Stimulated activated CD4-positive, alpha-beta T cell treated with anti-CD3 and anti-CD28 coated beads, Interleukin-1b, Interleukin-23, amount 100 ng/mL, for 48 hours (primary cell): Measurements from ENCODE around the gene PRAC1.

ENCODE experiments used
- DNase-seq: peaks from one replicate; pipeline ENCODE4 v3.0.0-alpha.2; 2020

PRAC1 gene

GRCh38 chr17:48722201-48722907 is at the start of gene PRAC1:
TSS of gene PRAC1 (minus strand) at chr17:48722518. CDS start at chr17:48722392, 126 bp downstream.
- DNase-seq: no peak

GRCh38 chr17:48770954-48771353 is 48.6 kb upstream of the PRAC1 start:
- no peak for DNase-seq

GRCh38 chr17:48769009-48769675 is 46.8 kb upstream of the PRAC1 start:
- no peak for DNase-seq

- no peak for DNase-seq
Observed at GRCh38 chr17:48767263-48767774, 45.0 kb upstream of the PRAC1 start.

GRCh38 chr17:48761114-48761513 is 38.8 kb upstream of the PRAC1 start:
- no peak for DNase-seq

GRCh38 chr17:48760411-48760810 is 38.1 kb upstream of the PRAC1 start:
- no peak for DNase-seq

- DNase-seq: no peak
Observed at GRCh38 chr17:48759288-48759687, 37.0 kb upstream of the PRAC1 start.

- DNase-seq: no peak
Observed at GRCh38 chr17:48757524-48757961, 35.2 kb upstream of the PRAC1 start.

- no peak for DNase-seq
Observed at GRCh38 chr17:48756830-48757251, 34.5 kb upstream of the PRAC1 start.

GRCh38 chr17:48755356-48755755 is 33.0 kb upstream of the PRAC1 start:
- no peak for DNase-seq

- no peak for DNase-seq
Observed at GRCh38 chr17:48754500-48755261, 32.4 kb upstream of the PRAC1 start.

GRCh38 chr17:48753794-48754499 is 31.6 kb upstream of the PRAC1 start:
- no peak for DNase-seq

- DNase-seq: no peak
Observed at GRCh38 chr17:48752399-48753288, 30.3 kb upstream of the PRAC1 start.

- no peak for DNase-seq
Observed at GRCh38 chr17:48751733-48752398, 29.5 kb upstream of the PRAC1 start.

- DNase-seq: no peak
Observed at GRCh38 chr17:48751172-48751571, 28.9 kb upstream of the PRAC1 start.

GRCh38 chr17:48749621-48750553 is 27.6 kb upstream of the PRAC1 start:
- no peak for DNase-seq

GRCh38 chr17:48748718-48749566 is 26.6 kb upstream of the PRAC1 start:
- DNase-seq: no peak

- no peak for DNase-seq
Observed at GRCh38 chr17:48747445-48748363, 25.4 kb upstream of the PRAC1 start.
